Lower lobe of right lung (tissue), 2 donors: ENCODE measurements around the gene ANKS3. TPM values are rescaled to one million over a fixed set of nuclear protein-coding genes. Genes with fewer than 3 reads are reported as not detected.

Source experiments
- ATAC-seq, 2 donors: fragments of 200-7000 bp; cut with Tn5 transposase; one replicate each; pipeline ENCODE4 v1.9.1; 2020 to 2022; ENCODE audit warnings: mild to moderate bottlenecking in 2 of 2, moderate library complexity in 2 of 2
- DNase-seq: peaks from one replicate; pipeline ENCODE4 v3.0.0-alpha.2; 2020
- H3K27ac ChIP-seq: fragments of 200-600 bp; one replicate; pipeline ENCODE4 v1.8.0; 2022
- H3K27me3 ChIP-seq: fragments of 200-600 bp; one replicate; pipeline ENCODE4 v1.8.0; 2022; ENCODE audit warnings: low read depth
- H3K36me3 ChIP-seq: fragments of 200-600 bp; one replicate; pipeline ENCODE4 v1.8.0; 2022; ENCODE audit warnings: mild to moderate bottlenecking
- H3K4me1 ChIP-seq: fragments of 200-600 bp; one replicate; pipeline ENCODE4 v1.8.0; 2022
- H3K4me3 ChIP-seq: fragments of 200-600 bp; one replicate; pipeline ENCODE4 v1.8.0; 2022; ENCODE audit warnings: mild to moderate bottlenecking
- H3K9me3 ChIP-seq: fragments of 200-600 bp; one replicate; pipeline ENCODE4 v1.8.0; 2022
- CTCF ChIP-seq: fragments of 200-600 bp; IDR thresholded peaks from one replicate; pipeline ENCODE4 v1.8.0; 2022; ENCODE audit warnings: antibody characterized with exemption, mild to moderate bottlenecking
- intact Hi-C: fragments of 100-400 bp; cut with DNase I; formaldehyde crosslinking; loops from one replicate; pipeline ENCODE4 v1.11.0; 2022
- total RNA-seq: library from RNA; stranded (reverse); fragmentation: NEBNext Ultra II Directional; extraction: Animal tissue kit (Norgen Biotek cat#: 25700); gene quantifications from one replicate; pipeline ENCODE4 v1.2.1, GENCODE V29; 2021
- donor health status: DM: no; HTN: yes; CAD: no; lungs with severe emphysema.

Gene ANKS3
- total RNA-seq, 1 donor from 2014 or later, result 20.6 TPM

GRCh38 chr16:4769306-4769638 is 35.2 kb upstream of the ANKS3 start:
- intact Hi-C loops, result no loop called here
- no peak for DNase-seq
- H3K4me3 ChIP-seq, result peak overlapping the region; percentile 96
- H3K36me3 ChIP-seq, result peaks cover 9% of the 10 kb centered on the region
- no peak for ATAC-seq
- H3K27ac ChIP-seq, result peak overlapping the region; percentile 92
- no peak for TF ChIP-seq CTCF
- peaks cover 34% of the 10 kb centered on the region for H3K4me1 ChIP-seq
- H3K9me3 ChIP-seq, result no peaks in the 10 kb centered on the region
- no peaks in the 10 kb centered on the region for H3K27me3 ChIP-seq

- intact Hi-C loops, result no loop called here
- Histone ChIP-seq H3K9me3 (no peaks in the 10 kb centered on the region), H3K4me1 (peaks cover 34% of the 10 kb centered on the region), H3K27ac (peak overlapping the region; percentile 92), H3K4me3 (peak overlapping the region; percentile 96), H3K36me3 (peaks cover 15% of the 10 kb centered on the region), H3K27me3 (no peaks in the 10 kb centered on the region)
- DNase-seq, result peak; percentile 98
- TF ChIP-seq CTCF, result no peak
- peak; percentile 95 to 96 for ATAC-seq
Observed at GRCh38 chr16:4768549-4769305, 34.7 kb upstream of the ANKS3 start.

GRCh38 chr16:4767872-4768548 is 33.9 kb upstream of the ANKS3 start:
- Histone ChIP-seq H3K27ac (peak overlapping the region; percentile 92), H3K4me1 (peaks cover 34% of the 10 kb centered on the region), H3K9me3 (no peaks in the 10 kb centered on the region), H3K36me3 (peaks cover 22% of the 10 kb centered on the region), H3K4me3 (peak overlapping the region; percentile 96), H3K27me3 (no peaks in the 10 kb centered on the region)
- ATAC-seq (peak; percentile 1 to 21), DNase-seq (no peak)
- no peak for TF ChIP-seq CTCF
- intact Hi-C loops, result no loop called here

- intact Hi-C loops, result no loop called here
- no peaks in the 10 kb centered on the region for H3K9me3 ChIP-seq
- peak; percentile 99 for DNase-seq
- peaks cover 32% of the 10 kb centered on the region for H3K36me3 ChIP-seq
- H3K4me3 ChIP-seq, result peak within 1 kb of the TSS; percentile 96
- TF ChIP-seq CTCF, result no peak
- H3K4me1 ChIP-seq, result peaks cover 34% of the 10 kb centered on the region
- H3K27me3 ChIP-seq, result no peaks in the 10 kb centered on the region
- H3K27ac ChIP-seq, result peak within 1 kb of the TSS; percentile 92
- ATAC-seq, result peak; percentile 96
Observed at GRCh38 chr16:4766875-4767628, 33.0 kb upstream of the ANKS3 start, which contains the start of gene ZNF500. TSS of gene ZNF500 (minus strand) at chr16:4767162. CDS start at chr16:4765978, 1,184 bp downstream.
